ENCODE data around the gene RPL3.
A peak's percentile ranks its signal among the peaks of the same experiment; 100 is the strongest.
"Not testable (repeated sequence)": the region's sequence is repeated elsewhere in the genome, so short reads cannot be mapped to it uniquely, and the experiment has no call there.

RPL3 gene

GRCh38 chr22:39350757-39351688 is 31.6 kb upstream of the RPL3 start:
- DNase-seq: no peak

GRCh38 chr22:39349967-39350726 is 30.7 kb upstream of the RPL3 start, which contains the start of gene SYNGR1:
Gene SYNGR1 (plus strand): TSS chr22:39349991. CDS start chr22:39350011, 20 bp downstream.
- no peak for DNase-seq

DNA sequence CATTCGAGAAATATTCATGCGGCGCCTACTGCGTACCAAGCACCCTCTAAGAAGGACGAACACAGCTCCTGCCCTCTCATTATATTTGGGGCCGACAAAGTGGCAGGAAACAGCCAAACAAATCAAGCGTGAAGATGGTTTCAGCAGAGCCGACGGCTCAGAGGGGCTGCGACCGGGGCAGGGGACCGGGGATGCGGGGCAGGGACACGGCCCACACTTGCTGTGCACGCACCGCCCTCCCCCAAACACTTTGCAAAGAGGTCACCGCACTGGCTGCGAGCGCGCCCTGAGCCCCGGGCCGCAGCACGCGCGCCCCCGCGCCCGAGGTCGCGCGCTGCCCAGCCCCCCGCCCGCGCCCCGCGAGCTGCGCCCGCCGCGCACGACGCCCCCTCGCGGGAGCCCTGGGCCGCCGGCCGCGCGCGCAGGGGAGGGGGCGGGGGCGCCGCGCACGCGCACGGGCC is 30.1 kb upstream of the RPL3 start:
- peak; percentile 35 for DNase-seq

DNA sequence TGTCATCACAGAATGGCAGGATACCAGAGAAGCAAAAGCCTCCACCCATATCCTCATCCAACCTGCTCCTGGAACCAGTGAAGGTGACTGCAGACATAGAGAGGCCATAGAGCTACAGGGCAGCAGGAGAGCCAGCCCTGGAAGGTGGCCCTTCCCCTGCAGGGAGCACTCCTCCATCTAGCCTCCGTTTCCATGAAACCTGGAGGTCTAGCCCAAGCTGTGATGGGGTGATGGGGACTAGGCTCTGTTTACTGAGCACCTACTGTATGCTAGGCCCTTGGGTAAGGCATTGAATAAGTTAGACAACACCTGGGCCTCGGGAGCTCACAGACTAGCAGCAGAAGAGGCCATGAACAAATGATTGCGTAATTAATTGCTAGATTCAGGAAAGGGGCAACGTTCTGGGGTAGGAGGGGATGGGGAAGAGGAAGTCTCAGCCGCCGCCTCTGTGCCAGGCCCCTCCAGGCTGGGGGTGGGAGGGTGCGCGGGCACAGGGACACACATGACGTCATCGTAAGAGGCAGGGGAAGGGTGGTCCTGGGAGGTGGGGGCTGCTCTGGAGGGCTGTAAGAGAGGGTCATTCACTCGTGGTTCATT is 29.6 kb upstream of the RPL3 start:
- DNase-seq: peak; percentile 38

GRCh38 chr22:39345231-39345630 is 25.8 kb upstream of the RPL3 start:
- no peak for DNase-seq

- no peak for DNase-seq
Observed at GRCh38 chr22:39344046-39344390, 24.6 kb upstream of the RPL3 start.

DNA sequence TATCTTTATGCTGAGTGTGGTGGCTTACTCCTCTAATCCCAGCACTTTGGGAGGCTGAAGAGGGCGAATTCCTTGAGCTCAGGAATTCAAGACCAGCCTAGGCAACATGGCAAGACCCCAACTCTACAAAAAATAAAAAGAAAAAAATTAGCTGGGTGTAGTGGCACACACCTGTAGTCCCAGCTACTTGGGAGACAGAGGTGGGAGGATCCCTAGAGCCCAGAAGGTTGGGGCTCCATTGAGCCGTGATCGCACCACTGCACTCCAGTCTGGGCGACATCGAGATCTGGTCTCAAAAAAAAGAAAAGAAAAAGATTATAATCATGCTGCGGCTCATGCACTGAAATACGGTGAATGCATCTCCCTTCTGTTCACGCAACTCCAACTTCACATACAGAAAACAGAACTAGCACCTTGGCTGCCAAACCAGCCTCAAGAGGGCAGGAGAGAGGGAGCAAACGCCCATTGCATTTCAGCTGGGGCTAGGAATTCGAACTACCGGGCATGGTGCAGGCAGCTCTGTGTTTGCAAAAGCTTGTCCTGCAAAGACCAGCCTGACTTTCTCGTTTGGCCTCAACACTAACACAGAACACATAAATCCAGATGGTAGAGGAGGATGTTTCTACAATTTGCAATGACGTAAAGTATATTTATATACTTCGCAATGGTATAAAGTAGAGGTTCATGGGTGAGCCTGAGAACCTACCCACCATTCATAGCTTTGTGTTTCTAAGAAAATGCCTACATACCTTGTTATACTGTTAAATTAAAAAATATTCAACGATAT is 24.0 kb upstream of the RPL3 start:
- DNase-seq: peak; percentile 15

GRCh38 chr22:39341179-39341578 is 21.8 kb upstream of the RPL3 start:
- DNase-seq: no peak

GRCh38 chr22:39339775-39340174 is 20.4 kb upstream of the RPL3 start:
- DNase-seq: not testable (repeated sequence)

- DNase-seq: no peak
Observed at GRCh38 chr22:39336411-39336810, 17.0 kb upstream of the RPL3 start.

DNA sequence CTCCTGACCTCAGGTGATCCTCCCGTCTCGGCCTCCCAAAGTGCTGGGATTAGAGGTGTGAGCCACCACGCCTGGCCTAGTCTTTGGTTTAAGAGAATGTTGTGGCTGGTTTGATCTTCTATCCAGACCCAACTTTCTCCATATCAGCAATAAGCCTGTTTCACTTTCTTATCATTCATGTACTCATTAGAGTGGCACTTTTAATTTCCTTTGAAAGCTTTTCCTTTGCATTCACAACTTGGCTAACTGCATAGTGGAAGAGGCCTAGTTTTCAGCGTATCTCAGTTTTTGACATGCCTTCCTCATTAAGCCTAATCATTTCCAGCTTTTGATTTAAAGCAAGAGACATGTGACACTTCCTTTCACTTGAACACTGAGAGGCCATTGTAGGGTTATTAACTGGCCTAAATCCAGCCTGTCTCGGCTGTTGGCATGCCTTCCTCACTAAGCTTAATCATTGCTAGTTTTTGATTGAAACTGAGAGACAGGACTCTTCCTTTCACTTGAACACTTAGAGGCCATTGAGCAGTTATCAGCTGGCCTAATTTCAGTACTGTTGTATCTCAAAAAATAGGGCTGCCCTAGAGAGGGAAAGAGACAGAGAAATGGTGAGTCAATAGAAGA is 13.1 kb upstream of the RPL3 start:
- DNase-seq: no peak

- not testable (repeated sequence) for DNase-seq
Observed at GRCh38 chr22:39330553-39330952, 11.1 kb upstream of the RPL3 start.

- DNase-seq: no peak
Observed at GRCh38 chr22:39327995-39328754, 8.8 kb upstream of the RPL3 start.

- DNase-seq: no peak
Observed at GRCh38 chr22:39325392-39325932, 6.0 kb upstream of the RPL3 start.

DNA sequence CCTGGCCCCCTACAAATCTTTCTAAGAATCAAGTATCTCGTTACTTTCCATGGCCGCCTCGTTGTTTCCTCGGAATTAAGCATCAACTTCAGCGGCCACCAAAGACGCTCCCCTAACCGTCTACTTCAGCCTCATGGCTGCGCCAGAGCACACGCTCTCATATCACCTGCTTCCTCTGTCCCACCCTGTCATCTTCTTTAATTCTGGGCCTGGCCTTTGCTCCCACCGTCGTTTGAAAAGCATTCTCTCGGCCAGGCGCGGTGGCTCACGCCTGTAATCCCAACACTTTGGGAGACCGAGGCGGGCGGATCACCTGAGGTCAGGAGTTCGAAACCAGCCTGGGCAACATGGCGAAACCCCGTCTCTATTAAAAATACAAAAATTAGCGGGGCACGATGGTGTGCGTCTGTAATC is 1.2 kb upstream of the RPL3 start:
- not testable (repeated sequence) for DNase-seq

- DNase-seq: no peak
Observed at GRCh38 chr22:39318507-39319283, 728 bp downstream of the RPL3 start.

DNA sequence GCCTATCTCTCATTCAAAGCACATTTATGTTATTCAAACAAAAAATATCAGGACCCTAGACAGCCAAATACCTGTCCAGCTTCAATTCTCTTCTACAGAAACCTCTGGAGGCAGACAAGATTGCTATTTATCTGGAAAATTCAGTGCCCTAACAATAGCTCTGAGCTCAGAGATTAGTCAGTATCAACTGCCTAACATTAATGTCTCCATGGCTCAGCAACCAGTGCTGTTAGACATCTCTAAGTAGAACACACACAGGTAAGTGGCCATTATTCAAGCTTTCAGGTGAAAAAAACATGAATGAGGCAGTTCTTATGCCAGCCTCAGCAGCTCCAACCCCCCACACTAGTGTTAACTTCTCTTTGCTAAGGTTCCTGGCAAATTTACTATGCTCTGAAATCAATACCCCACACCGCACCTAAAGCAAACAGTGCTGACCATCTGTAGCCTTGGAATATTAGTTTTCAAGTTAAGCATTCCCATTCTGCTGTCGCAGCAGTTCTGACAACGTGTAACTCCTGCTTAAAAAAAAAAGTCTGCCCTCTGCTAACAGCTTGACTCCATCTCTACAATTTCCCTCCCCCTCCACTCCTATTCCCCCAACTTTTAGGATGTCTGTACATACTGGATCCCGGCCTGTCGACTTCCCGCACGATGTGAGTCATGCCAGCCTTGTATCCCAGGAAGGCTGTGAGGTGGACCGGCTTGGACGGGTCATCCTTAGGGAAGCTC is 1.5 kb downstream of the RPL3 start:
- no peak for DNase-seq

GRCh38 chr22:39317084-39317774 is 2.2 kb downstream of the RPL3 start:
- no peak for DNase-seq
